Osteoblast (primary cell): Measurements from ENCODE around the gene ZNF23. TPM values are rescaled to one million over a fixed set of nuclear protein-coding genes. Genes with fewer than 3 reads are reported as not detected.

Experiments used
- DNase-seq: peaks from one replicate; pipeline ENCODE4 v3.0.0; 2011; ENCODE audit warnings: low spot score, mixed read lengths; ENCODE audit not compliant: insufficient read length; ENCODE audit errors: missing footprints
- H2AFZ ChIP-seq: 2 replicates; pipeline ENCODE4 v1.6.0; 2011; ENCODE audit warnings: mild to moderate bottlenecking, low read length
- H3K27ac ChIP-seq: 2 replicates; pipeline ENCODE4 v1.5.1; 2011; ENCODE audit warnings: mild to moderate bottlenecking, low read depth, low read length, moderate library complexity
- H3K27me3 ChIP-seq: 2 replicates; pipeline ENCODE4 v1.6.0; 2012; ENCODE audit warnings: mild to moderate bottlenecking, control low read depth, inconsistent platforms, low read length, moderate library complexity; ENCODE audit not compliant: insufficient read depth
- H3K36me3 ChIP-seq: 2 replicates; pipeline ENCODE4 v1.5.1; 2011; ENCODE audit warnings: mild to moderate bottlenecking, low read length, control low read depth, moderate library complexity; ENCODE audit not compliant: insufficient read depth
- H3K4me1 ChIP-seq: 2 replicates; pipeline ENCODE4 v1.5.1; 2011; ENCODE audit warnings: mild to moderate bottlenecking, low read length, control low read depth, moderate library complexity; ENCODE audit not compliant: insufficient read depth
- H3K4me2 ChIP-seq: 2 replicates; pipeline ENCODE4 v1.6.0; 2011; ENCODE audit warnings: mild to moderate bottlenecking, low read length; ENCODE audit not compliant: insufficient read depth
- H3K4me3 ChIP-seq: fragments of 200-600 bp; sonication (generic); 3 replicates; pipeline ENCODE4 v1.5.1; 2012; ENCODE audit warnings: mild to moderate bottlenecking, low read length, inconsistent platforms; ENCODE audit not compliant: insufficient read depth
- H3K79me2 ChIP-seq: 2 replicates; pipeline ENCODE4 v1.6.0; 2012; ENCODE audit warnings: mild to moderate bottlenecking, low read length, control low read depth, inconsistent platforms; ENCODE audit not compliant: insufficient read depth
- H3K9me3 ChIP-seq: 2 replicates; pipeline ENCODE4 v1.5.1; 2011; ENCODE audit warnings: low read depth, low read length, control low read depth
- H4K20me1 ChIP-seq: 2 replicates; pipeline ENCODE4 v1.6.0; 2012; ENCODE audit warnings: mild to moderate bottlenecking, low read length, control low read depth; ENCODE audit not compliant: insufficient read depth
- CTCF ChIP-seq: IDR thresholded peaks from 2 replicates; pipeline ENCODE4 v1.5.1; 2011; ENCODE audit warnings: mild to moderate bottlenecking, low read depth, low read length, moderate library complexity; ENCODE audit errors: extremely low read depth
- total RNA-seq: library from RNA; depleted of rRNA; stranded (reverse); fragments of >200 nt; gene quantifications from 2 replicates; pipeline ENCODE4 v1.2.3, GENCODE V29; 2012

ZNF23 gene
- total RNA-seq, 1 donor = 9.8 TPM

GRCh38 chr16:71426880-71427615, 35.0 kb downstream of the ZNF23 start:
- H3K27me3 ChIP-seq = peaks cover 25% of the 10 kb centered on the region
- TF ChIP-seq CTCF = no peak
- no peak overlapping the region for H2AFZ ChIP-seq
- H3K4me1 ChIP-seq = no peaks in the 10 kb centered on the region
- no peaks in the 10 kb centered on the region for H3K79me2 ChIP-seq
- no peaks in the 10 kb centered on the region for H3K36me3 ChIP-seq
- H3K4me2 ChIP-seq = no peak overlapping the region
- peak; percentile 48 for DNase-seq
- H3K27ac ChIP-seq = no peak overlapping the region
- H3K9me3 ChIP-seq = no peaks in the 10 kb centered on the region
- no peak overlapping the region for H3K4me3 ChIP-seq
- no peaks in the 10 kb centered on the region for H4K20me1 ChIP-seq

GRCh38 chr16:71426069-71426879, 35.8 kb downstream of the ZNF23 start:
- Histone ChIP-seq H3K4me2 (peak overlapping the region; percentile 52), H3K27ac (no peak overlapping the region), H4K20me1 (no peaks in the 10 kb centered on the region), H3K79me2 (no peaks in the 10 kb centered on the region), H3K4me1 (no peaks in the 10 kb centered on the region), H3K27me3 (peaks cover 25% of the 10 kb centered on the region), H3K36me3 (no peaks in the 10 kb centered on the region), H3K4me3 (peak overlapping the region; percentile 62), H3K9me3 (no peaks in the 10 kb centered on the region), H2AFZ (no peak overlapping the region)
- TF ChIP-seq CTCF = no peak
- peak; percentile 97 for DNase-seq

GRCh38 chr16:71425746-71426068, 36.3 kb downstream of the ZNF23 start:
- Histone ChIP-seq H4K20me1 (no peaks in the 10 kb centered on the region), H3K4me2 (peak overlapping the region; percentile 52), H2AFZ (no peak overlapping the region), H3K27ac (no peak overlapping the region), H3K4me3 (peak overlapping the region; percentile 62), H3K27me3 (peaks cover 25% of the 10 kb centered on the region), H3K4me1 (no peaks in the 10 kb centered on the region), H3K36me3 (no peaks in the 10 kb centered on the region), H3K9me3 (no peaks in the 10 kb centered on the region), H3K79me2 (no peaks in the 10 kb centered on the region)
- DNase-seq = peak; percentile 51
- no peak for TF ChIP-seq CTCF

- H3K27me3 ChIP-seq = peaks cover 22% of the 10 kb centered on the region
- H3K4me1 ChIP-seq = no peaks in the 10 kb centered on the region
- peak; percentile 60 for DNase-seq
- H3K27ac ChIP-seq = no peak overlapping the region
- no peaks in the 10 kb centered on the region for H3K79me2 ChIP-seq
- H2AFZ ChIP-seq = no peak overlapping the region
- no peak for TF ChIP-seq CTCF
- H3K4me3 ChIP-seq = no peak overlapping the region
- no peak overlapping the region for H3K4me2 ChIP-seq
- no peaks in the 10 kb centered on the region for H3K36me3 ChIP-seq
- no peaks in the 10 kb centered on the region for H3K9me3 ChIP-seq
- no peaks in the 10 kb centered on the region for H4K20me1 ChIP-seq
These were observed 37.4 kb downstream of the ZNF23 start for GRCh38 chr16:71424626-71425025.
